Hematopoietic multipotent progenitor cell treated with erythropoietin and hydrocortisone succinate and interleukin-3 and kit ligand, for 6 days (in vitro differentiated cells): ENCODE results near the gene KNCN.

Source experiments
- DNase-seq: peaks from one replicate; pipeline ENCODE4 v3.0.0-alpha.2; 2015

KNCN gene

DNA sequence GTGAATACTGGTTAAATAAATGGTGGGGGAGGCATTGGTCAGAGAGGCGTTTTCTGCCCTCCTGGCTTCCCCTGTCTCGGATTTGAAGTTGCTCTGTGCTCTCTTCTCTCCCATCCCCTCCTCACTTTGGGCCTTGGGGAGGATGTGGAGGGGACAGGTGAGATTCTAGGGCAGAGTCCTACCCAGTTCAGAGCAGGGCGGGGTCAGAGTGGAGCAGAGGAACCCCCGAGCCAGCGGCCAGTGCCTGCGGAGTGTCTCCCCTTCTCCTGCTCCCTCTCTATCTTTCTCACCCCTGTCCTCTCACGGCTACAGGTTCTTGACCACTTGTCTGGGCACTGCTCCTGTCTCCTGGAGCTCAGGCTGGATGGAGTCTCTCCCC, 8.1 kb downstream of the KNCN start:
- no peak for DNase-seq

DNA sequence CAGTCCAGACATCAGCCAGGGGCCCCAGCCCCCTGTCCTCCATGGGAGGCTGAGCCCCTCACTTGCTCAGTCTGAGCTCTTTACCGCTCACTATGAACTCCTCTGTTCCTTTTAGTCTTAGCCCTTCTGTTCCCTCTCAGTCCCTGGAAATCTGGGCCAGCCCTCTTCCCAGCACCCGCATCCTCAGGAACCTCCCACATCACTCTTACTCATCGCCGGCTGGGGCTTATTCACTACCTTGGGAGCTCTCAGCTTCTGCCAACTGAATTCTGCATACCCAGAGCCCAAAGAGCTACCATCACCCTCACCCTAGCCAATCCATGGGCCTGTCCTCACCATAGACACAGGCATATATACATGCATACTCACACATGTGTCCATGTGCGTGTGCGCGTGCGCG, 11.5 kb downstream of the KNCN start:
- no peak for DNase-seq

DNA sequence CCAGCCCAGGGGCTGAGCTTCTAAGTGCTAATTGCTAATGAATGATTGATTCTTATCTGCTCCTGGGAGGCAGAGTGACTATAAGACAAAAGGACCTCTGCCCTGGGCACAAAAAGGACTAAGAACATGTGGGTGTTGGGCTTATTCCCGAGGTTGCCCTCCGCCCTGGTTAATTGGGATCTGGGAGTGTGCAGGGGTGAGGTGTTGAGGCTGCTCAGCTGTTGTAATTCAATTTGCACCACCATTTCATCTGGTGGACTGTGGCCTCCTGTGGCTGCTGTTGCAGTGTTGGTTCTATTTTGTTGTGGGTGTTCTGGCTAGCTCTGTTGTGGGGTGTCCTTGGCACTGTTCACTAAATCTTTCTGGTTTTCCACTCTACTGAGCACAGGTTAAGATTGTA, 13.3 kb downstream of the KNCN start:
- no peak for DNase-seq

- no peak for DNase-seq
Measured at GRCh38 chr1:46537651-46538050, 13.8 kb downstream of the KNCN start.

DNA sequence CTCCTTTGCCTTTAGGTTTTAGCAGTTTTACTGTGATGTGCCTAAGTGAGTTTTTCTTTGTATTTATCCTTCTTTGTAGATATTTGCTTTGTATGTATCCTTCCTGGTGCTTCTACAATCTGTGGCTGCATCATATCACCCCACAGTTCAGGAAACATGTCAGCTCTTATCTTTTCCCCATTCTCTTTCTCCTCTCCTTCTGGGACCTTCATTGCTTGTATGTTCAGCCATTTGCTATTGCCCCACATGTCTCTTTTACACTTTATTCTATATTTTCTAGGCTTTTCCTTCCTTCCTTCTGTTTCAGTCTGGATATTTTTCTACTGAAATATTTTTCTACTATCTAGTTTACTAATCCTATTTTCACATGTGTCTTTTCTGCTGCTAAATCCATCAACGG, 14.9 kb downstream of the KNCN start:
- DNase-seq, result no peak

GRCh38 chr1:46535063-46535462, 16.4 kb downstream of the KNCN start:
- peak; percentile 69 for DNase-seq

DNA sequence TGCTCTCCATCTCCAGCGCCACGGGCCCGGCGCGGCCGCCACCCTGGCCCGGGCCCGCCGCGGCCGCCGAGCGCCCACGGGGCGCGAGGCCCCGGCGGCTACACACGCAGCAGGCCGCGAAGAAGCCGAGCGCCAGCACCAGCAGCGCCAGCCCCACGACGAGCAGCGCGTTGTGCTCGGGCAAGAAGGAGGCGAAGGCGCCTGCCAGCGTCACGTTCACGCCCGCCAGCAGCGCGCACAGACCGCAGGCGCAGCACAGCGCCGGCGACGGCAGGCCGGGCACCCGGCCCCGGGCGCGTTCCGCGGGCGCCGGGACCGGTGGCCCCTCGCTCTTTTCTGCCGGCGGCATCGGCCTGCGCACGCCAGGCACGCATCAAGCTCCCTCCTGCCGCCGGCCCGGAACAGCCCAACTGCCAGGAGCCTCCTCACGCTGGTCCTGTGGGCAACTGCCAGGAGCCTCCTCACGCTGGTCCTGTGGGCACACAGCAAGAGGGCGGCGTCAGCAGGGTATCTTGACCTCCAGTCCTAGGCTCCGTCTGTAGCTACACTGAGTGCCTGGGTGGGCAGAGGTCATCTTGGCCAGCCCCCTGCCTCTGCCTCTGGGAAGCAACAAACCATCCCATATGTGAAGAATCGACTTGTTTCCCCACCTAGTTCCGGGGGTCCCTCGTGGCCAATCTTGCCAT, 18.1 kb downstream of the KNCN start:
- DNase-seq, result peak; percentile 49

DNA sequence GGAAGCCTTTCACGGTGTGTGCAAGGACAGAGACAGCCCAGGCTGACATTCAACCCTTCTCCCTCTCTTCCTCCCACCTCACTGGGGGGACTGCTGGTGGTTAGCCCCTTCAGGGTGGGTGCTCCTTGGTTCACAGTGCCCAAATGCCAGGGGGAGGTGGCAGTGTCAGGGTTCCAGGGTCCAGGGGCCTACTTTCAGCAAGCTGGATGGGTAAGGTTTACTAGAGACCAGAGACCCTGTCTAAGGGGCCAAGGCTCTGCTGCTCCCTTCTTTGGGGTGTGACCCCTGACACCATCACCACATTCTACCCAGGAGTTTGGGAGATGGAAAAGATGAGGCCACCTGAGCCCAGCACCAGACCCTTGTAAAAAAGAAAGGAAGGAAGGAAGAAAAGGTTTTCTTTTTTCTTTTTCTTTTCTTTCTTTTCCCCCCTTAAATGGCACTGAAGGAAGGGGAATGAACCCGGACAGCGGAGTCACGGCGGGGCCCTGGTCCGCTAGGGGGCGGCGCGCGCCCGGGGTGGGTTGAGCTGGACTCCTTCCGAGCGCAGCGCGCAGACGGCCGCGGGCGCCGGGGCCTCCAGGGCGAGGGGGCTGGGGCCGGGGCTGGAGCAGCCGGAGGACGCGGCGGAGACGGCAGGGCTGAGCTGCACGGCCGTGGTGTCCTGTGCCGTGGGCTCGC, 18.8 kb downstream of the KNCN start:
- peak; percentile 76 for DNase-seq

GRCh38 chr1:46532095-46532494, 19.4 kb downstream of the KNCN start:
- no peak for DNase-seq

- DNase-seq, result no peak
Measured at GRCh38 chr1:46530791-46531409, 20.5 kb downstream of the KNCN start.

DNA sequence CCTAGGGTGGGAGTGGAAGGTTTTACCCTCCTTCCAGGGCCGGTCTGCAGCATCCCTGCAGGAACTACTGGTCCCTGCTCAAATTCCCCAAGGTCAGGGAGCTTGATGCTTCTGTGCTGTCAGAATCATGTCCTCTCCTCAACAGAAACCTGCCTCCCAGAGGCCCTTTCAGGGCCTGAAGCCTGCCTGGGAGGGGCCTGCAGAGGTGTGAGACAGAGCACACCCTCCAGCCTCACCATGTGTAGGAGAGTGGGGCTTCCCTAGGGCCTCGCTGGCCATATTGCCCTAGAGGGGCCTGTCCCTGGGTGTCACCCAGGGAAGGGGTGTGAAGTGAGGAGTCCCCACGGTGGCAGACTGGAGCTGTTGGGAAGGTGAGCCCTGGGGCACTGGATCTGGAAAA, 21.1 kb downstream of the KNCN start:
- DNase-seq, result no peak

- no peak for DNase-seq
Measured at GRCh38 chr1:46529031-46529630, 22.3 kb downstream of the KNCN start.

- DNase-seq, result peak; percentile 43
Measured at GRCh38 chr1:46528297-46528955, 23.0 kb downstream of the KNCN start.

GRCh38 chr1:46527474-46528296, 23.8 kb downstream of the KNCN start:
- DNase-seq, result peak; percentile 90

- DNase-seq, result no peak
Measured at GRCh38 chr1:46526691-46527291, 24.7 kb downstream of the KNCN start.

DNA sequence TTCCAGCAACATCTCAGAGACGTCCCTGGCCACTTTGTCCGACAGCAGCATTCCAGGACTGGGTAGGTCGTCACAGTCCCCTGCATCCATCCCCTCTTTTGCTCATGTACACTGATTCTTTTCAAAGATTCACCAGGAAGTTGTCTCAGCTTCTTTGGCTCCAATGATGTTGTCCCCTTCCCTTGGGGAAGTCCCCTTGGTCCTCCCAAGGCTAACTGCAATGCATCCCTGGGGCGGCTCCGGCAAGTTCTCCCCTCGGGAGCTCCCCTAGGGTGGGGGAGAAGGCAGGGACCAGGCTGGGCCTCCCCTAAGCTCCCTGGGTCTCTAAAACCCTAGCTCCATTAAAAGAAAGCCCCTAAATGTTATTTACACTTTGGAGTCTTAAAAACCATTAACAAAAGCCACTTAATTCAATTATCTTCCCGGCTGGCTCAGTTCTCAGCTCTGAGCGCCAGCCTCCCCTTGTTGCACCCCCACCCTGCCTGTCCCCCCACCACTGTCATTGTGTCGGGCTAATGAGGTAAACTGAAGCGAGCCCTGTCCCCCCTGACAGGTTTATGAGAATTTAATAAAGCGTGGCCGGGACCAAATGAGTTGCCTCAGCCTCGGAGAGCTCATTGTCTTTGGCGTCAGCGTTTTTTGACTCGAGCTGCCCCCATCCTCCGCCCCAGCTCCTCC, 25.3 kb downstream of the KNCN start:
- no peak for DNase-seq

GRCh38 chr1:46525253-46525983, 26.0 kb downstream of the KNCN start:
- no peak for DNase-seq

- no peak for DNase-seq
Measured at GRCh38 chr1:46524843-46525242, 26.6 kb downstream of the KNCN start.

DNA sequence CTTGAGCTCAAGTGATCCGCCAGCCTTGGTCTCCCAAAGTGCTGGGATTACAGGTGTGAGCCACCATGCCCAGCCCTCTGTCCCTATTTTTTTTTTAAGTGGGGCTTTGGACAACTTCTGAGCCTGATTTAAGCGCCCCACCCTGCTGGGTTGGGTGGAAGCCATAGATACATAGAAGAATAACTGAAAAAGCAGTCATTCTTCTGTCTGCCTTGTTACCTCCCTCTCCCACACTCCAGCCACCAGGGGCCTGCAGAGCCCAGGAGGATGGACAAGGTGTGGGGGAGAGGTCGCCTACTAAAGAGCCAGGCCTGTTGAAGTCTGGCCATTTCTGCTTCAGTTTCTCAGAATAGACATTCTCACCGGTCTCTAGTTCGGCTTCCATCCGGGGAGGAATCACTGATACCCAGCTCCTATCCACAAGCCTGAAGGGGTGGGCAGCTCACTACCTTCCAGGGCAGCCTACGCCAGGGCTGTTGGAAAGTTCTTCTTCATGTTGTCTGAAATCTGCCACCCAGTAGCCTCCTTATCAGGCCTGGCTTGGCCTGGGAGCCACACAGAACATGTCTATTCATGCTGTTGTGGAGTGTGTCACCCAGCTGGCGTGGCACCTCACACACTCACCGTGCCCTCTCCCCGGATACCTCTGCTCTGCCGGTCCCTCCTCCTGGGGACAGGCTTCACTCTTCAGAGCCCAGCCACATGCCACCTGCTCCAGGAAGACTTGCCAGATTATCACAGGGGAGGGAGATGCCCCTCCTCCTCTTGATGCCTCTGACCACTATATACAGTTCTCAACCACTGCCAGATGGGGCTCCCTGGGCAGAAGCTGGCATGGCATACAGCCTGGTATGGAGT, 27.7 kb downstream of the KNCN start:
- DNase-seq, result peak; percentile 69

GRCh38 chr1:46522969-46523320, 28.5 kb downstream of the KNCN start:
- no peak for DNase-seq
